ENCODE results near the gene CIB4. TPM values are rescaled to one million over a fixed set of nuclear protein-coding genes. Genes with fewer than 3 reads are reported as not detected.

Gene CIB4
- total RNA-seq, 1 donor from 2014 or later: not detected

DNA sequence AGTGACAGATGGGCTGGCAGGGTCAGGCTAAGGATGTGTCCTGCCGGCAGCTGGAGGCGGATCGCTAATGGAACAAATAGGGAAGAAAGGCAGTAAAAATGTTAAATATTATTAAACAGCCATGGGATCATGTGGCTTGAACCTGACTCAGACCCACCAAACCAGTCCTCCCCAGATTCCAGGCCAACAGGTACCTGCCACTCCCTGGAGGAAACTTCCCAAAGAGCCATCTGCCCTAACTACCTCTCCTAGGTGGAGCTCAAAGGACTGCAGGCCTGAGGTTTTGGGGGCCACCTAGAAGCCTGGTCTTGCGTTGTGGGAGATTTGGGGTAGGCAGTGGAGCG lies 34.3 kb downstream of the CIB4 start:
- Histone ChIP-seq H3K4me3 (no peak overlapping the region), H3K27ac (no peak overlapping the region), H3K27me3 (no peaks in the 10 kb centered on the region), H3K4me1 (peaks cover 16% of the 10 kb centered on the region), H3K9me3 (no peaks in the 10 kb centered on the region), H3K36me3 (no peaks in the 10 kb centered on the region)
- DNase-seq (peak; percentile 43), ATAC-seq (peak; percentile 28)
- TF ChIP-seq, protein P1, sequence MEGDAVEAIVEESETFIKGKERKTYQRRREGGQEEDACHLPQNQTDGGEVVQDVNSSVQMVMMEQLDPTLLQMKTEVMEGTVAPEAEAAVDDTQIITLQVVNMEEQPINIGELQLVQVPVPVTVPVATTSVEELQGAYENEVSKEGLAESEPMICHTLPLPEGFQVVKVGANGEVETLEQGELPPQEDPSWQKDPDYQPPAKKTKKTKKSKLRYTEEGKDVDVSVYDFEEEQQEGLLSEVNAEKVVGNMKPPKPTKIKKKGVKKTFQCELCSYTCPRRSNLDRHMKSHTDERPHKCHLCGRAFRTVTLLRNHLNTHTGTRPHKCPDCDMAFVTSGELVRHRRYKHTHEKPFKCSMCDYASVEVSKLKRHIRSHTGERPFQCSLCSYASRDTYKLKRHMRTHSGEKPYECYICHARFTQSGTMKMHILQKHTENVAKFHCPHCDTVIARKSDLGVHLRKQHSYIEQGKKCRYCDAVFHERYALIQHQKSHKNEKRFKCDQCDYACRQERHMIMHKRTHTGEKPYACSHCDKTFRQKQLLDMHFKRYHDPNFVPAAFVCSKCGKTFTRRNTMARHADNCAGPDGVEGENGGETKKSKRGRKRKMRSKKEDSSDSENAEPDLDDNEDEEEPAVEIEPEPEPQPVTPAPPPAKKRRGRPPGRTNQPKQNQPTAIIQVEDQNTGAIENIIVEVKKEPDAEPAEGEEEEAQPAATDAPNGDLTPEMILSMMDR (IDR thresholded peaks at IDR 0.05): no peak
- intact Hi-C loops (cut with DNase I): loop anchor here (5.0 kb wide), 1 partner anchor 135 kb away; no protein-coding TSS in a partner anchor

DNA sequence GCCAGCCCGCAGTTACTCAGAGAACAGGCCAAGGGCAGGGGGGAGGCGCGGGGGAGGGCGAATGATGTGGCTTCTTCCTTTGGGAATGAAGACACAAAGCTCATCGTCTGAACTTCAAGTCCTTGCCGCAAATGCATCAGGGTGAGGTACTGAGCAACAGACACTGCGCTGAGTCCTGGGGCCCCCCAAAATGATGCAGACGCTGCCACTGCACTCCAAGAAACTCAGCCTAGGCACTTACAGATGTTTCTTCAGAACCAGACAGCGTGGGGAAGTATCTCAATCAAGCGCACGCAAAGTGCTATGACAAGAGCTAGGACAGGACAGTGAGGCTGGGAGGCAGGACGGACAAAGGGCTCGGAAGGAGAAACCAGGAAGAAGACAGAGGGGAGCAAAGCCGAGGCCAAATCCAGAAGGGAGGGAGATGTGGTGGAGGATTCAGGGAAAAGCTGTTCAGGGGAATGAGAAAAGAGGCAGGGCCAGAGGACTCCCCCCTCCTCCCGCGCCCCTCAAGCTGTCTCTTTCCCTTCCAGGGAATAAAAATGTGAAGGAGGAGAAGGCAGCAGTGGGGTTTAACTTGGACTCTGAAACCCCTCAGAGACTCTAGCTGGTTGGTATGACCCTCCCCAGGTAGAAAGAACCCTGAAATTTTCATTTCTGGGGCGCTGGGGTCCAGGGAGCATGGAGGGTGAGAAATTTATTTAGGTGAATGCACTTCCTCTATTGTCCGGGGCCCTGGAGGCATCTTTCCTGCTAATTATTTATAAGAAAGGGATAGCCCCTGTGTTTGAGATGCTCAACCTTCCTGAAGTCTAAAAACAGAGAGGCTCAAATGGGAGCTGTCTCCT lies 34.9 kb downstream of the CIB4 start:
- ATAC-seq: no peak
- H3K4me1 ChIP-seq: peaks cover 14% of the 10 kb centered on the region
- no peaks in the 10 kb centered on the region for H3K36me3 ChIP-seq
- intact Hi-C loops (cut with DNase I): loop anchor here (5.0 kb wide), 1 partner anchor 136 kb away; no protein-coding TSS in a partner anchor
- H3K4me3 ChIP-seq: no peak overlapping the region
- TF ChIP-seq, protein P1 (IDR thresholded peaks at IDR 0.05): no peak
- no peak overlapping the region for H3K27ac ChIP-seq
- H3K27me3 ChIP-seq: no peaks in the 10 kb centered on the region
- H3K9me3 ChIP-seq: no peaks in the 10 kb centered on the region
- DNase-seq: peak; percentile 48

DNA sequence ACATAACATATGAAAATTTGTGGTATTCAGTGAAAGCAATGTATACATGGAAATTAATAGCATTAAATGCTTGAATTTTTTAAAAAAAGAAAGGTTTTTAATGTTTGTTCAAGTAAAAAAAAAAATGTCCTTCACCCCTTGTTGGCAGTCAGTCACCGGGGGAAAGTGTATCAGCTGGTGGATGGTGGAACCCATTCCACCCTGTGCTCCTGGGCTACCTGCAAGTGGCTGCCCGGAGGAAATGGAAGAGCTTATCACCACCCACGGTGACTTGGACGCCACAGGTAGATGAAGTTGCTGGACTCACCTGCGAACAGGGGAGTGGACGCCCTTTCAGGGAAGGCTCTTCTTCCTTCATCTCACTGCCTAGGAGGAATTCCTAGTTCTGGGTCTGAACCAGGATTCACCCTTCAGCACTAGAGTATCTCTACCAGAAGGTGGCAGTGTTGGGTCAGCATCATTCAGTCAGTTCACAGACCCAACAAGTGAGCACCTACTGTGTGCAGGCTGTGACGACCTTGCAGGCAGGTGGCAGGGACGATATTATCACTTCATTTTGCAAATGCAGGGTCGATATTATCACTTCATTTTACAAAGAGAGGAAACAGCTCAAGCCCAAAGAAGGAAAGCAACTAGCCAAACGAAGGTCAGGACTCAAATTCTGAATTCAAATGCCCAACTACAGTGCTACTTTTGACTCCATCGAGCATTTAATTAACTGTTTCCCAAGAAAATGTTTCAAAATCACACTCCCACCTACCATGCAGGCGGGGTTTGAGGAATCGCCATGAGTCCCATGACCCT lies 35.8 kb downstream of the CIB4 start:
- H3K36me3 ChIP-seq: no peaks in the 10 kb centered on the region
- H3K4me3 ChIP-seq: no peak overlapping the region
- intact Hi-C loops (cut with DNase I): loop anchor here (5.0 kb wide), 1 partner anchor 137 kb away; no protein-coding TSS in a partner anchor
- H3K9me3 ChIP-seq: no peaks in the 10 kb centered on the region
- DNase-seq (peak; percentile 33), ATAC-seq (peak; percentile 84)
- peaks cover 6% of the 10 kb centered on the region for H3K4me1 ChIP-seq
- TF ChIP-seq, protein P1 (IDR thresholded peaks at IDR 0.05): peak; percentile 83
- no peak overlapping the region for H3K27ac ChIP-seq
- H3K27me3 ChIP-seq: no peaks in the 10 kb centered on the region

DNA sequence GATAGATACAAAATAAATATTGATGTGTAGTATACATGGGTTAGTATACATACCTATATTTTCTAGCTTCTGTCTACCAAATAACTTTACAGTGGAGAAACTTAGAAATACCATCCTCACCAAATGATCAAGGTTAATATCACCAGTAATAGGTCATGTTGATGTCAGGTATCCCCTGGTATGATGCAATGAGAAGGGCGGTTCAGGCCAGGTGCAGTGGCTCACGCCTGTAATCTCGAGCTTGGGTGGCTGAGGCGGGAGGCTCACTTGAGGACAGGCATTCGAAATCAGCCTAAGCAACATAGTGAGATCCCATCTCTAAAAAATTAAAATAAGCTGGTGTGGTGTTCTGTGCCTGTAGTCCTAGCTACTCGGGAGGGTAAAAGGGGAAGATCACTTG lies 38.6 kb downstream of the CIB4 start:
- DNase-seq (no peak), ATAC-seq (no peak)
- TF ChIP-seq, protein P1 (IDR thresholded peaks at IDR 0.05): no peak
- intact Hi-C loops (cut with DNase I): no loop called here
- Histone ChIP-seq H3K27ac (no peak overlapping the region), H3K4me3 (no peak overlapping the region), H3K4me1 (no peaks in the 10 kb centered on the region), H3K9me3 (no peaks in the 10 kb centered on the region), H3K36me3 (no peaks in the 10 kb centered on the region), H3K27me3 (peaks cover 7% of the 10 kb centered on the region)

DNA sequence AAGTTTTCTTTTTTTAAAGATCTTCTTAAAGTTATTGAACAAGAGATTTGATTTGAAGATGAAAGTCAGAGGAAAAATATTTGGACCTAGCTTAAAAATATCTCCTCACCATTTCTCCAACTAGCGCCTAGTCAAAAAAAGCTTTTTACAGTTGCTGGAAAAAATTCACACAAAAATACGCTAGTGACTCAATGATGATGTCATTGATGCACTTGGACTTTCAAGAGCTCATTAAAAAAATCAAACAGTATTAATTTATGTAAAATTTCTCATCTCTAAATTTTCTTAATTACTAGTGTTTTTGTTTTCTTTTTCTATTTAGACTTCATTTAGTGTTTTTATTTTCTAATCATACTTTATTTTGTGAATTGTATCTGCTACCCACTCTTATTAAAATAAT lies 41.8 kb downstream of the CIB4 start:
- Histone ChIP-seq H3K4me3 (no peak overlapping the region), H3K27ac (no peak overlapping the region), H3K9me3 (no peaks in the 10 kb centered on the region), H3K27me3 (peaks cover 13% of the 10 kb centered on the region), H3K36me3 (no peaks in the 10 kb centered on the region), H3K4me1 (no peaks in the 10 kb centered on the region)
- no peak for ATAC-seq
- no peak for DNase-seq
- intact Hi-C loops (cut with DNase I): no loop called here
- TF ChIP-seq, protein P1 (IDR thresholded peaks at IDR 0.05): no peak

Data from upper lobe of right lung (tissue), 1 donor.